Embryonic facial prominence (tissue), 1 donor: ENCODE measurements around the gene ANKRD2.
A peak's percentile ranks its signal among the peaks of the same experiment; 100 is the strongest.

ENCODE experiments used
- DNase-seq: peaks from one replicate; pipeline ENCODE4 v3.0.0-alpha.2; 2016; ENCODE audit errors: extremely low spot score

The ANKRD2 gene

DNA sequence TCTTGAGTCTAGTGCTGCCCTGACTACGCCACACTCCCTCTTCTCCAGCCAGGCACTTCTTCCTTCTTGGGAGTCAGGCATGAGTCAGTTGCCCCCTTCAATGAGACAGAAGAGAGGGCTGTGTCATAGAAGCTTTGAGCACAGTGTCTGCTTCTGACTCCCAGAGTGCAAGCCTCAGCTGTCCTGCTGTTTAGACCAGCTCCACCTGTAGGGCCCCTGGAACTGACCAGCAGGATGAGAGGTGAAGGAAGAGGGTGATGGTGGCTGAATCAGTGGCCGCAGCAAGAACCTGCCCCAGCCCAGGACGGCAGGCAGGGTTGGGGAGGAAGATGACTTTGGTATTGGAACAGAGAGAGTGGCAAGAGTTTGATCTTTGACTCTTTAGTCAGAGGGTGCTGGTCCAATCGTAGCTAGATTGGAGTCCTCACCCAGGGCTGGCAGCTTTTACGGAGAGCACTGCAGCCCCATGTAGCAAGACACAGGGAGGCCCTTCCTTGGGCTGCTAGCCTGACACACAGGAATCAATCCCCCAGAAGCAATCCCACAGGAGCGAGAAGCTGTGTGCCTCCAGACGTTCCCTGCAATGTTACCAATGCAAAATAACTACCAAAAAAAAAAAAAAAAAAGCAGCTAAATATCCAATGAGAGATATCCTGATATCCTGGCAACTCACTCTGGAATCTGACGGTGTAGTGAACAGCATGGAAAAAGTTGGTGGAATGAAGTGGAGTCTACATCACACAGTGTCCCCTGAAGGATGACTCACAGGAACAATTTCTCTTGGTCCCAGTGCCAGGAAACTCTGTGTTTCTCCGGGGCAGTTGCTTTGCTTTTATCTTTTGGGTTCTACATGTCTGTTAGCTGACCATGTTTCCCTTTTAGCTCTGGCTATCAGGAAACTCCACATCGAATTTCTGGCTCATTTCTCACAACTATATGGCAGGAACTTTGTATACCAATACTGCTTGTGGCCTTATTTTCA, 23.8 kb downstream of the ANKRD2 start:
- DNase-seq, result no peak

DNA sequence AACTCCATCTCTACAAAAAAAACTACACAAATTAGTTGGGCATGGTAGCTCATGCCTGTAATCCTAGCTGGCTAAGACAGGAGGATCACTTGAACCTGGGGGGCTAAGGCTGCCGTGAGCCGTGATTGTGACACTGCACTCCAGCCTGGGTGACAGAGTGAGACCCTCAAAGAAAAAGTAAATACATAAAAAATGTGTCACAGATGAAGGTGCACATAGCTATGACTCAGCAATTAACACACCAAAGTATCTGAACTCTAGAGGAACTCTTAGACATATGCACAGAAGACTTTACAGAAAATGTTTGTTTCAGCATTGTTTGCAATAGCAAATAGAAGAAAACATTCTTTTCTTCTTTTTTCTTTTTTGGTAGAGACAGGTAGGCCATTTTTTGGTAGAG, 25.2 kb downstream of the ANKRD2 start:
- no peak for DNase-seq

GRCh38 chr10:97598407-97599271, 26.1 kb downstream of the ANKRD2 start:
- DNase-seq, result no peak

DNA sequence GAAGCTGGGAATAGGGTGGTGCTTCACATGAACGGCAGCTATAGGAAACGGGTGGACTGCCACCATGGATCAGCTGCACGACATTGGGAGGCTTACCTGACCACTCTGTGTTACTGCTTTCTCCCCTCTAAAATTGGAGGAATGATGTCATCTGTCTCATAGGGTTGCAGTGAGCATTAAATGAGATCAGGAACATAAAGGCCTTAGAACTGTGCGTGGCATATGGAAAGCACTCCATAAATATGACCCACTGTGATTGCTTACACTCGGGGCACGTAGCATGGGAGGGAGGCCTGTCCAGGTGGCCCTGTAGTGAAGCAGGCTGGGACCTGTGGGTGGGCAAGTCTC, 26.7 kb downstream of the ANKRD2 start:
- DNase-seq, result no peak

- no peak for DNase-seq
Measured at GRCh38 chr10:97600616-97601015, 28.0 kb downstream of the ANKRD2 start.

GRCh38 chr10:97601268-97602215, 29.0 kb downstream of the ANKRD2 start:
- DNase-seq, result no peak

DNA sequence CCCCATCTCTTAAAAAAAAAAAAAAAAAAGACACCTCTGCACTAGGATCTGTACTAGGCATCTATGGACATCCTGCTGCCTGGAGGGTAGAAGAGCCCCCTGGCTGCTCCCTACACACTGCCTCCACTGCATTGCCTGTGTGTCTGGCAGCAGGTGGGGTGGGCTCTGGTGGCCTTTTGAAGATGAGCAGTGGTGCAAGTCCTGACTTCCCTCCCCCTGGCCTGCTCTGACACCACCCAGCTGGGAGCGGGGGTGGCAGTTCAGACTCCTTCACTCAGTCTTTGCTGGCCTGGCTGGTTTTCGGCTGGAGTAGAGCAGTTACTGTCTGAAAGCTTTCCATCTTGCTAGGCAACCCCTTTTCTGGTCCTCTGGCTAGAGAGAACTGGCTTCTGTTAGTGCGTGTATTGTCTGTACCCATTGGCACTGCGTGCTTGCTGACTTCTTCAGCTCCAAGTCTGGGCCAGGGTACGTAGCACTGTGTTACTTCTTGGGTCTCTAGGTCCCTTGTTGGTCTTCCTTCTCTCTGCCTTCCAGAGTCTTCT, 34.6 kb downstream of the ANKRD2 start:
- DNase-seq, result no peak

DNA sequence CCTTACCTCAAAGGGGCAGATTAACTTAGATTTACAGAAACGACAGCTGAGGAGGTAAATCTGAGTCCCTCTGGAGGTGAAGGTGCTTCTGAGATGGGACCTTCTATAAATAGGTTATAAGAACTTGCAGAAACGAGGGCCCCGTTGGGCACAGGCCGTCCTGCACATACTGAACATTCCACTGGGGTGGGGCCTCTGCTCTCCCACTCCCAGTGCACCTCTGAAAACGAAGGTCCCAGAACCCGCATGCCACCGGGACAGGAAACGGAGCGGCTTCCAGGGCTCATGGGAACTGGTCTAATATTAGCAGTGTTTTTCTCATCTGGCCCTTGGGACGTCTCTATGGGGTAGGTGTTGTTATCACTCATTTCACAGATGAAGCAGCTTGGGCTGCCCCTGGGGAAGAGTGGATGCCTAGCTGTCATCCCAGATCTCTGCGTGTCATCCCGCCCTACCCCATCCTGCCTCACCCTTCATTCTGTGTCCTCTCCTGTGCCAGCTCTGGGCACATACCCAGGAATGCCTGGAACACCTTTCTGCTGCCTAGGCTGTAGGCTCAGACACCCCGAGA, 36.5 kb downstream of the ANKRD2 start:
- DNase-seq, result no peak

- no peak for DNase-seq
Measured at GRCh38 chr10:97611473-97611872, 38.9 kb downstream of the ANKRD2 start.

DNA sequence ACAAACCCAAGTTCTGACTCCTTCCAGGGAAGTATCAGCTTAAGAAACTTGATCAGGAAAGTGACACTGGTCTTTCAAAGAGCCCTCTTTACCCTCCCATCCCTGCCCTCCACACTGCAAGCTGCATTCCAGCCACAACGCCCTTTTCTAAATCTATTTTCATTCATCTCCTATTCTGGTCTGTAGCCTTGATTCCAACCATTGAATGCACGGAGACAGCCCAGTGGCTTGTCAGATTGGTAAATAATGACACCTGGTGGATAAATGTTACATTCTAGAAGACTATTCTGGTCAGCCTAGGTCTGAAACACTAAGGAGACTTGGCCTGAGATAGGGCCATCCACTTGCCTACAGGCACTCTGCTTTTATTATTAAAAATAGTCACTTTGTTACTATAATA, 39.8 kb downstream of the ANKRD2 start:
- DNase-seq, result no peak

DNA sequence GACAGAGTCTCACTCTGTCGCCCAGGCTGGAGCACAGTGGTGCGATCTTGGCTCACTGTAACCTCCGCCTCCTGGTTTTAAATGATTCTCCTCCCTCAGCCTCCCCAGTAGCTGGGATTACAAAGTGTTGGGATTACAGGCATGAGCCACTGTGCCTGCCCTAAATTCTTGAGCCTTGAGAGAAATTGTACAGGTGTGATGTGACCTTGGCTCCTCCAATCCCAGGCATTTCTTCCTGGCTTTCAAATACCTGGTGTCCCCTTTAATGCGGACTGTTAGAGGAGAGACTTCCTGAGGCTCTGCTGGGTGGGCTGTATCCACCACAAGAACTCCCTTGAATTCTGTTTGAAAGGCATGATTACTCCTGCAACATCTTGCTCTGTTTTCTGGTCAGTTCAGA, 45.7 kb downstream of the ANKRD2 start:
- DNase-seq, result no peak

DNA sequence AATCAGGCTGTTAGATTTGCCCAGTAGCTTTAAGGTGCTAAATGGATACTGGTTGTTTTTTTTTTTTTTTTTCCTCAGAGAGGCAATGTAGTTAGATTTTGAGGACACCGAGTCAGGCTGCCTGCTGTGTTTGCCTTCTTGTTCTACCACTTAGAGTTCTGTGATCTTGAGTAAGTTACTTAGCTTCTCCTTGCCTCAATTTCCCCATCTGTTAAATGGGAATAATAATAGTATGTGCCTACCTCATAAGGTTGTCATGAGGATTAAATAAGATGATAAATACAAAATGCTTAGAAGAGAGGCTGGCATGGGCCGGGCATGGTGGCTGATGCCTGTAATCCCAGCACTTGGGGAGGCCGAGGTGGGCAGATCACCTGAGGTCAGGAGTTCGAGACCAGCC, 46.2 kb downstream of the ANKRD2 start:
- DNase-seq, result no peak

GRCh38 chr10:97623277-97623676, 50.7 kb downstream of the ANKRD2 start:
- no peak for DNase-seq

DNA sequence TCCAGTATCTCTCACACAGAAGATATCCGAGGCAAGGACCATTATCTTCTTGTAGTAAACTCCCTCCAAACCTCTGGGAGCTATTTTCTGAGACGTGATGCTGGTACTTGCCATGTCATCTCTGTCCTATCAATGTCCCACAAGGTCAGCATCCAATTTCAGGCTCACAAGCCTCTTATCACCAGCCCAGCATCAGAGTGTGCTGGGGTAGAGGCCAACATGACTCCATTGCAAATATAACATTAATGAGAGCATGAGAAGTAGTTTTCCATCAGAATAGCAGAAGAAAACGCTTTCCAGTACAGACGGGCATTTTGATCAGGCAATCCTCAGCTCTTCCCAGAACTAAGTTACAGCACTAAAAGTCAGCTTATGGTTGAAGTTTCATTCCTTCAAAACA, 55.2 kb downstream of the ANKRD2 start:
- DNase-seq, result no peak

DNA sequence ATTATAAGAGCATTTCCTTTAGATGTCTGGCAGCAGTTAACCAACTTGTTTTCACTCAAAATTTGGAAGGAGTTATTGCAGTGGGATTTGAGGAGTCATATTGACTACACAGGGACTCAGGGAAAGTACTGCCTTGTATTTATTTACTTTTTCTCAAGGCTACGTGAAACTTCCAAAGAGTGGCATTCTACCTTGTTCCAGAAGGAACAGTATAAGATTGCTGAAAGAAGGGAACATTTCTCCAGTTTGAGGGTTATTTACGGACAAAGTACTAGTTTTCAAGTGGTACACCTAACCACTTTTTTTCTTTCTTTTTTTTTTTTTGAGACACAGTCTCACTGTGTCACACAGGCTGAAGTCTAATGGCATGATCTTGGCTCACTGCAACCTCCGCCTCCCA, 55.6 kb downstream of the ANKRD2 start:
- no peak for DNase-seq

DNA sequence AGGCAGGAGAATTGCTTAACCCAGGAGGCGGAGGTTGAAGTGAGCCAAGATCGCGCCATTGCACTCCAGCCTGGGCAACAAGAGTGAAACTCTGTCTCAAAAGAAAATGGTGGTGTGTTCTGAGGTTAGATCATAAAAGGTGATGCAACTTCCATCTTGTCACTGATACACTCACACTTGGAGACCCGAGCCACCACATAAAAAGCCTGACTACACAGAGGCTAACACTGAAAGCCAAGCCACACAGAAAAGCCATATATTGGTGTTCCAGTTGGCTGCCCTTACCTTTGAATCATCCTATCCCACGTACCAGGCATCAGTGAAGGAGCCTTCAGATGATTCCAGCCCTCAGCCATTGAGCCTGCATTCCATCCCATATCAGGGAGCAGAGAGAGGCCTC, 56.7 kb downstream of the ANKRD2 start:
- no peak for DNase-seq

DNA sequence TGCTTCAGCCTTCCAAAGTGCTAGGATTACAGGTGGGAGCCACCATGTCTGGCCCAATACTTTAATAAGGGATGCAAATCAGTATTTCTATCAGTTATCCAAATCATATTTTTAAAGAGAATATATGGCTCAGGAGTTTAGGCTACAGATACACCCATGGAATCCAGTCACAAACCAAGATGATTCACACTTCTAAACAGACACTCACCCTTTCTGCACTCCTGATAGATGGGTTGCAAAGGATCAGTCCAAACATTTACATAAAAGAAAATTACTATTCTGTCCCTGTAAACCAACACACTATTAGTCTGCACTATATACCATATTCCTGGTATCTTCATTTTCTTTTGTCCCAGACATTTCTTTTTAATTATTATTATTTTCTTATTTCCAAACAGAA, 58.5 kb downstream of the ANKRD2 start:
- no peak for DNase-seq

- DNase-seq, result peak; percentile 87
Measured at GRCh38 chr10:97632949-97633884, 60.6 kb downstream of the ANKRD2 start, which contains the start of gene MORN4. Gene MORN4, minus strand, starts transcription at chr10:97633500. Its CDS starts 13,847 bp downstream, at chr10:97619653.
